Parathyroid adenoma (tissue), 2 donors: ENCODE results near the gene CIDEB.

Source experiments
- H2AFZ ChIP-seq: fragments of 300-600 bp; sonication (generic); one replicate; pipeline ENCODE4 v1.7.0; 2017; ENCODE audit warnings: antibody characterized with exemption, mild to moderate bottlenecking
- H3K27ac ChIP-seq: fragments of 300-600 bp; sonication (generic); one replicate; pipeline ENCODE4 v1.7.0; 2017
- H3K27me3 ChIP-seq: fragments of 300-600 bp; sonication (generic); one replicate; pipeline ENCODE4 v1.7.0; 2017; ENCODE audit warnings: low read length; ENCODE audit not compliant: control insufficient read depth, insufficient read depth
- H3K36me3 ChIP-seq: fragments of 300-600 bp; sonication (generic); one replicate; pipeline ENCODE4 v1.7.0; 2017; ENCODE audit warnings: low read length; ENCODE audit not compliant: control insufficient read depth, insufficient read depth
- H3K4me1 ChIP-seq: fragments of 300-600 bp; sonication (generic); one replicate; pipeline ENCODE4 v1.7.0; 2017; ENCODE audit warnings: control low read depth
- H3K4me2 ChIP-seq: fragments of 300-600 bp; sonication (generic); one replicate; pipeline ENCODE4 v1.7.0; 2017; ENCODE audit warnings: low read length
- H3K4me3 ChIP-seq: fragments of 300-600 bp; sonication (generic); one replicate; pipeline ENCODE4 v1.7.0; 2017; ENCODE audit warnings: low read depth, low read length
- H3K79me2 ChIP-seq: fragments of 300-600 bp; sonication (generic); one replicate; pipeline ENCODE4 v1.7.0; 2017; ENCODE audit warnings: control low read depth
- H3K9ac ChIP-seq: fragments of 300-600 bp; sonication (generic); one replicate; pipeline ENCODE4 v1.7.0; 2017; ENCODE audit warnings: mild to moderate bottlenecking
- H3K9me3 ChIP-seq: fragments of 300-600 bp; sonication (generic); one replicate; pipeline ENCODE4 v1.7.0; 2017; ENCODE audit warnings: low read length; ENCODE audit not compliant: control insufficient read depth
- CTCF ChIP-seq: fragments of 300-600 bp; sonication (generic); IDR thresholded peaks from one replicate; pipeline ENCODE4 v1.7.0; 2017; ENCODE audit warnings: antibody characterized with exemption, mild to moderate bottlenecking
- donor health status: primary hyperparathyroidism.

The CIDEB gene

DNA sequence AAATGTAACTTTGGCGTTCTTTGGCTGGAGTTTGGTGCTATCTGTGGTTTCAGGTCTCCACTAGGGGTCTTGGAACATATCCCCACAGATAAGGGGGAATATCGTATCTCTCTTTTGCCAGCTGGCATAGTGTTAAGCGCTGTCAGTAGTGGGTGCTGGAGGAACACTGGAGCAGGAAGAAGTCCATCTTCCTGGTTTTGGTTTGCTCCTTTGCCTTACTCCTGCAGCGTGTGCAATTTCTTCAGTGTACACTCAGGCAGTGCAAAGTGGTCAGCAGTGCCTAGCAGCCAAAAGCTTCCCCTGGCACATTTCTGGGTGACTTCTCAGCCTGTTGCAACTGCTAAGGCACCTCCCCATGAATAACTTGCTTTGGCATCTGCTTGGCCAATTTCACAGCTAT lies 43.7 kb upstream of the CIDEB start:
- H3K27me3 ChIP-seq, result no peaks in the 10 kb centered on the region
- no peaks in the 10 kb centered on the region for H3K4me1 ChIP-seq
- no peak overlapping the region for H3K4me3 ChIP-seq
- no peaks in the 10 kb centered on the region for H3K79me2 ChIP-seq
- no peak overlapping the region for H3K27ac ChIP-seq
- no peaks in the 10 kb centered on the region for H3K9me3 ChIP-seq
- no peak for TF ChIP-seq CTCF
- H2AFZ ChIP-seq, result no peak overlapping the region
- no peak overlapping the region for H3K9ac ChIP-seq
- no peaks in the 10 kb centered on the region for H3K36me3 ChIP-seq
- H3K4me2 ChIP-seq, result no peak overlapping the region

DNA sequence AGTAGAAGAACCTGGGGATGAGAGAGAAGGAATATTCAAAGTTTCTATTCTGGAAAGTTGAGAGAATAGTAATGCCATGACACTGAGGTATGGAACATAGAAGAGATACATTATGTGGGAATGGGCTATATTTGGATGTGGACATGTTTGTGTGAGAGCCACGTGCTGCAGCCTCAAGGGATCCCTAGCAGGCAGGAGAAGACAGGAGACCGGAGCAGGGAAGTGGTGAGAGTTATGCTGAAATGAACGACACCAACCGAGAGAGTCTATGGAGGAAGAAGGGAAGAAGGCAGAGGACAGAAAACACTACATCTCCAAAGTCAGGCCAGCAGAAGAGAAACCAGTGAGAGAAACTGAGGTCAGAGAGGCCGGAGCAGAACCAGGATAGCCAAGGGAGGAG lies 42.0 kb upstream of the CIDEB start:
- H3K4me3 ChIP-seq, result no peak overlapping the region
- H3K4me2 ChIP-seq, result no peak overlapping the region
- H3K27ac ChIP-seq, result no peak overlapping the region
- H3K36me3 ChIP-seq, result no peaks in the 10 kb centered on the region
- no peaks in the 10 kb centered on the region for H3K4me1 ChIP-seq
- H3K79me2 ChIP-seq, result no peaks in the 10 kb centered on the region
- no peak overlapping the region for H3K9ac ChIP-seq
- H3K27me3 ChIP-seq, result no peaks in the 10 kb centered on the region
- H3K9me3 ChIP-seq, result no peaks in the 10 kb centered on the region
- no peak overlapping the region for H2AFZ ChIP-seq
- TF ChIP-seq CTCF, result no peak

DNA sequence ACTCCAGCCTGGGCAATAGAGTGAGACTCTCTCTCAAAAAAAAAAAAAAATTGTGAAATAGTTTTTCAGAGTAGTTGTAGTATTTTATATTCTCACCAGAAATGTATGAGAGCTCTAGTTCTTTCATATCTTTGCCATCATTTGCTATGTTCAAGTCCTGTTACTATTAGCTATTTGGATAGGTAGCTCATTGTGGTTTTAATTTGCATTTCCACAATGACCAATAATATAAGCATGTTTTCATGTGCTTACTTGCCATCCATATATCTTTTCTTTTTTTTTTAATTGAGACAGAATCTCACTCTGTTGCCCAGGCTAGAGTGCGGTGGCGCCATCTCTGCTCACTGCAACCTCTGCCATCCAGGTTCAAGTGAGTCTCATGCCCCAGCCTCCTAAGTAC lies 40.4 kb upstream of the CIDEB start:
- Histone ChIP-seq H3K27me3 (no peaks in the 10 kb centered on the region), H3K4me3 (no peak overlapping the region), H3K9me3 (no peaks in the 10 kb centered on the region), H3K27ac (no peak overlapping the region), H3K9ac (no peak overlapping the region), H3K4me1 (no peaks in the 10 kb centered on the region), H2AFZ (no peak overlapping the region), H3K79me2 (no peaks in the 10 kb centered on the region), H3K36me3 (no peaks in the 10 kb centered on the region), H3K4me2 (no peak overlapping the region)
- TF ChIP-seq CTCF, result no peak

- Histone ChIP-seq H3K9ac (no peak overlapping the region), H3K4me2 (no peak overlapping the region), H3K79me2 (no peaks in the 10 kb centered on the region), H3K4me3 (no peak overlapping the region), H2AFZ (no peak overlapping the region), H3K27me3 (no peaks in the 10 kb centered on the region), H3K27ac (peak overlapping the region; percentile 33), H3K4me1 (no peaks in the 10 kb centered on the region), H3K9me3 (no peaks in the 10 kb centered on the region), H3K36me3 (no peaks in the 10 kb centered on the region)
- TF ChIP-seq CTCF, result no peak
Measured at GRCh38 chr14:24347134-24347533, 39.4 kb upstream of the CIDEB start.

GRCh38 chr14:24343795-24344660 lies 36.3 kb upstream of the CIDEB start:
- no peaks in the 10 kb centered on the region for H3K27me3 ChIP-seq
- no peak overlapping the region for H2AFZ ChIP-seq
- no peak overlapping the region for H3K4me2 ChIP-seq
- no peaks in the 10 kb centered on the region for H3K79me2 ChIP-seq
- no peak overlapping the region for H3K27ac ChIP-seq
- no peaks in the 10 kb centered on the region for H3K4me1 ChIP-seq
- no peak overlapping the region for H3K4me3 ChIP-seq
- TF ChIP-seq CTCF, result no peak
- H3K9ac ChIP-seq, result no peak overlapping the region
- no peaks in the 10 kb centered on the region for H3K36me3 ChIP-seq
- no peaks in the 10 kb centered on the region for H3K9me3 ChIP-seq
